ACC112 (cell line): ENCODE results near the gene TNFRSF25.

Experiments
- H2AFZ ChIP-seq: fragments of 200-600 bp; sonication (generic); one replicate; pipeline ENCODE4 v1.6.0; 2017; ENCODE audit warnings: antibody characterized with exemption, low read length; ENCODE audit not compliant: unreplicated experiment
- H3K27ac ChIP-seq: fragments of 200-600 bp; sonication (generic); 2 replicates; pipeline ENCODE4 v1.5.1; 2014; ENCODE audit warnings: low read depth, mild to moderate bottlenecking, antibody characterized with exemption, low read length, moderate library complexity
- H3K27me3 ChIP-seq: fragments of 200-600 bp; sonication (generic); 2 replicates; pipeline ENCODE4 v1.6.1; 2014; ENCODE audit warnings: mild to moderate bottlenecking, antibody characterized with exemption, low read length, moderate library complexity, mixed read lengths; ENCODE audit not compliant: insufficient read depth
- H3K36me3 ChIP-seq: fragments of 200-600 bp; sonication (generic); 2 replicates; pipeline ENCODE4 v1.6.1; 2016; ENCODE audit warnings: mild to moderate bottlenecking, antibody characterized with exemption, low read length, moderate library complexity, mixed read lengths; ENCODE audit not compliant: insufficient read depth
- H3K4me1 ChIP-seq: fragments of 200-600 bp; sonication (generic); one replicate; pipeline ENCODE4 v1.6.1; 2016; ENCODE audit warnings: low read length, mixed read lengths; ENCODE audit not compliant: insufficient read depth, unreplicated experiment, control insufficient read depth
- H3K4me3 ChIP-seq: fragments of 200-600 bp; sonication (generic); 2 replicates; pipeline ENCODE4 v1.5.1; 2014; ENCODE audit warnings: mild to moderate bottlenecking, low read depth, low read length
- H3K79me2 ChIP-seq: fragments of 200-600 bp; sonication (generic); one replicate; pipeline ENCODE4 v1.6.0; 2016; ENCODE audit warnings: low read length; ENCODE audit not compliant: control insufficient read depth, unreplicated experiment, insufficient read depth

TNFRSF25 gene

DNA sequence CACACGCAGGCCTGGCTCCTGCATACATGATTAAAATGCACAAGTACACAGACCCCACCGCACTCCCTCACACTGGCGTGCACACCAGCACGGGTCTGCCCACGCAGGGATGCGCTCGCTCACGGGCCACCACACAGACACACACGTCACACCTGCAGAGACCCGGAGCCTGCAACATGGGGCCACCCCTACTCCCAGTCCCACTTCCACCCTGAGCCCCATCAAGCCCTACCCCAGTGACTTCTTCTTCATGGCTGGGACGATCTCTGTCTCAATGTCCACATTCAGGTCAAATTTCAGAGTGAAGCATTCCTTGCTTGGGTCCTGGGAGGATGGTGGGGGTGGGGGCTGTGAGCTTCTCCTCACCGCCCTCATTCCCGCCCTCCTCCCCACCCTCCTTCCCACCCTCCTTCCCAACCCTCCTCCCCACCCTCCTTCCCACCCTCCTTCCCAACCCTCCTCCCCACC lies 8.9 kb upstream of the TNFRSF25 start:
- no peaks in the 10 kb centered on the region for H3K4me1 ChIP-seq
- peaks cover 8% of the 10 kb centered on the region; the same call in 1 of the 2 replicates for H3K36me3 ChIP-seq
- H2AFZ ChIP-seq, result no peak overlapping the region
- H3K27me3 ChIP-seq, result no peaks in the 10 kb centered on the region
- no peak overlapping the region for H3K4me3 ChIP-seq
- no peaks in the 10 kb centered on the region for H3K79me2 ChIP-seq
- no peak overlapping the region for H3K27ac ChIP-seq

DNA sequence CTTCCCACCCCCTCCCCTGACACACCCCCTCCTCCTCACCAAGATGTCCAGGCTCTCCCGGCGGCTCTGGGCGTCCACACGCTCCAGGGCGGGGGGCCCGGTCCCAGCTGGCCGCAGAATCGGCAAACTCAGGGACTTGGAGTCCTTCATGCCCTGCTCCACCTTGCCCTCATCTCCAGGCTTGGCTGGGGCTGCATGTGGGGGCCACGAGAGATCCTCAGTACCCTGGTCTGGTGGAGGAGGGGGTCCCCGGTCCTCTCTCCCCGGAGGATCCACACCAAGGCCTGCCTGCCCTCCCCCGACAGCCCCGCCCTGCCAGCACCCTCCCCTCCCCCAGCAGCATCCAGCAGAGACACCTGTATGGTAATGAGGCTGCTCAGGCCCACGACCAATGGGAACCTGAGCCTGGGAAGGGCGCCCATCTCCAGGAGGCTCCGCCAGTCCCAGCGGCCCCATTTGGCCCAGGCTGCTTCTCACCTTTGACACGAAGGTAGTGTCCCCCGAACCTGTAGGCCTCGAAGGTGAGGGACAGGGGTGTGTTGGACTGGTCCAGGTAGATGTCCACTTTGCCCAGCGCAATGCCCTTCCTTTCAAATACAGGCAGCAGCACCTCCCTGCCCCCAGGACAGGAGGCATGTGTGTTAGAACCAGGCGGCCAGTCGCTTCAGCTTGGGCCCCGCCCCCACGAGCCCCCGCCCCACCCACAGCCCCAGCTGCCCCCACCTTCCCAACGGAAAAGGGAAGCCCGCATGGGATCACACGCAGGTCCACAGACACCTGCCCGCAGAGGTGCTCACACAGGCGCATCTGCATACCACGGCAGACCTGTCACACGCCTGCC lies 8.2 kb upstream of the TNFRSF25 start:
- H2AFZ ChIP-seq, result no peak overlapping the region
- H3K4me1 ChIP-seq, result no peaks in the 10 kb centered on the region
- H3K27ac ChIP-seq, result no peak overlapping the region
- H3K4me3 ChIP-seq, result no peak overlapping the region
- H3K79me2 ChIP-seq, result no peaks in the 10 kb centered on the region
- no peaks in the 10 kb centered on the region for H3K27me3 ChIP-seq
- H3K36me3 ChIP-seq, result peaks cover 8% of the 10 kb centered on the region; the same call in 1 of the 2 replicates

- no peak overlapping the region for H2AFZ ChIP-seq
These were observed 7.2 kb upstream of the TNFRSF25 start for GRCh38 chr1:6473156-6473555.

DNA sequence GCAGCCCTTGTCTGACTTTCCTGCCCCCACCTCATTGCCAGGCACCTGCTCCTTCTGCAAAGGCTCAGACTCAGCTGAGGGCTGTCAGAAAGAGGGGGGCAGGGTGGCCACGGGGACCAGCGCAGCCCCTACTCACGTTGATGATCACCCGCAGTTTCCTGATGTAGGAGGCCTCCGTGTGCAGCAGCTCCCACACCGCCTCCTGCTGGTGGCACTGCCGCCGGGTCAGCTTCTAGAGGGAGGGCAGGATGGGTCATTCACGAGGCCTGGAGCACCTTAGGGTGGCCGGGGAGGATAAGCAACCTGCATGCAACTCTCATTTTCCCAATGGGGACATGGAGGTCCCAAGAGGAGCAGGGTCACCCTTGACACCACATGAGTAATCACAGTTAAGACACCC lies 6.4 kb upstream of the TNFRSF25 start:
- Histone ChIP-seq H3K79me2 (no peaks in the 10 kb centered on the region), H3K36me3 (peaks cover 8% of the 10 kb centered on the region; the same call in 1 of the 2 replicates), H3K27ac (no peak overlapping the region), H3K4me3 (no peak overlapping the region), H3K4me1 (no peaks in the 10 kb centered on the region), H3K27me3 (no peaks in the 10 kb centered on the region), H2AFZ (no peak overlapping the region)

More at GRCh38 chr1:6473156-6473555, 7.2 kb upstream of the TNFRSF25 start:
- Histone ChIP-seq H3K36me3 (peaks cover 8% of the 10 kb centered on the region; the same call in 1 of the 2 replicates), H3K4me3 (no peak overlapping the region), H3K27me3 (no peaks in the 10 kb centered on the region), H3K4me1 (no peaks in the 10 kb centered on the region), H3K79me2 (no peaks in the 10 kb centered on the region), H3K27ac (no peak overlapping the region)

- no peak overlapping the region for H3K27ac ChIP-seq
These were observed 6.0 kb upstream of the TNFRSF25 start for GRCh38 chr1:6471970-6472368.

DNA sequence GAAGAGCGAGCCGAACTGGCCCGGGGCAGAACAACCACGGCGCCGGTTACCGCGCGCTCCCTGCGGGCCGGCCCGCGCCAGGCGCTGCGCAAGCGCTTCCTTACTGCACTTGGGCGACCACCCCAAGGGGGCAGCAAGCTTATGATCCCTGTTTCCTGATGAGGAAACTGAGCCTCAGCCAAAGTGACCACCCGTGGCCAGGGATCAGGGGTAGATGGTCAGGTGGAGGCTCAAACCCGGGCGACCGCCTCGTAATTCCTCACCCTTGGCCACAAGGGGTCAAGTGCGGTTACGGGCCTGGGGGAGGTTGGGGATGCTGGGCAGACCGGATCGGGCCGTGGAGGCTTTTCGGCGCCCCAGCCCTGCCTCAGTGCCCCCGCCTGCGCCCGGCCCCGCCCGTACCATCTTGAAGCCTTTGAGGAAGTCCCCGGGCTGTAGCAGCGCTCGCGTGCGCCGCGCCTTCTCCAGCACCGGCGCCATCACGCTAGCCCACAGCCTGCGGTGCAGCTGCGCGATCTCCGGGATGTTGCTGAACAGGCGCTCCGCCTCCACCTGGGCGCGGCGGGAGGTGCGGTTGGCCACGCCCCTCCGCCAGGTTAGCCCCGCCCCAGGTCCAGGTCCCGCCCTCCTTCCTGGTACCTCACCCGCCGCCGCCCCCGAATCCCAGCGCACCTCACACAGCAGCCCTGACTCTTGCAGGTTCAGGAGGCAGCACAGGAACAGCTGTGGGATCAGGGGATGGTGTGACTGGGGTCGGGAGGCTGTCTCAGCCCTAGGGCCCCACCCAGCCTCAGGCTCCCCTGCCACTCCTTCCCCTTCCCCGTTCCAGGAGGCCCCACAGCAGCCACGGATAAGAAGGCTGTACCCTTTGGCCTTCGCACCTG lies 5.4 kb upstream of the TNFRSF25 start:
- peaks cover 8% of the 10 kb centered on the region; the same call in 1 of the 2 replicates for H3K36me3 ChIP-seq
- no peak overlapping the region for H3K4me3 ChIP-seq
- no peaks in the 10 kb centered on the region for H3K4me1 ChIP-seq
- H3K27me3 ChIP-seq, result no peaks in the 10 kb centered on the region
- no peak overlapping the region for H3K27ac ChIP-seq
- no peak overlapping the region for H2AFZ ChIP-seq
- H3K79me2 ChIP-seq, result no peaks in the 10 kb centered on the region

More at GRCh38 chr1:6471970-6472368, 6.0 kb upstream of the TNFRSF25 start:
- Histone ChIP-seq H2AFZ (no peak overlapping the region), H3K79me2 (no peaks in the 10 kb centered on the region), H3K4me3 (no peak overlapping the region), H3K4me1 (no peaks in the 10 kb centered on the region), H3K27me3 (no peaks in the 10 kb centered on the region), H3K36me3 (peaks cover 8% of the 10 kb centered on the region; the same call in 1 of the 2 replicates)

GRCh38 chr1:6470132-6471085 lies 4.4 kb upstream of the TNFRSF25 start:
- Histone ChIP-seq H3K79me2 (no peaks in the 10 kb centered on the region), H2AFZ (no peak overlapping the region), H3K4me1 (no peaks in the 10 kb centered on the region), H3K4me3 (no peak overlapping the region), H3K27ac (no peak overlapping the region), H3K36me3 (peaks cover 8% of the 10 kb centered on the region; the same call in 1 of the 2 replicates), H3K27me3 (no peaks in the 10 kb centered on the region)

- Histone ChIP-seq H3K36me3 (peaks cover 8% of the 10 kb centered on the region; the same call in 1 of the 2 replicates), H3K79me2 (no peaks in the 10 kb centered on the region), H3K27ac (no peak overlapping the region), H3K4me3 (no peak overlapping the region), H3K4me1 (no peaks in the 10 kb centered on the region), H2AFZ (no peak overlapping the region), H3K27me3 (no peaks in the 10 kb centered on the region)
These were observed 2.9 kb upstream of the TNFRSF25 start for GRCh38 chr1:6468729-6469461.

- H3K36me3 ChIP-seq, result peaks cover 10% of the 10 kb centered on the region; the same call in 1 of the 2 replicates
- H3K4me3 ChIP-seq, result no peak overlapping the region
- no peak overlapping the region for H2AFZ ChIP-seq
- H3K79me2 ChIP-seq, result no peaks in the 10 kb centered on the region
- no peak overlapping the region for H3K27ac ChIP-seq
- H3K27me3 ChIP-seq, result no peaks in the 10 kb centered on the region
- H3K4me1 ChIP-seq, result no peaks in the 10 kb centered on the region
These were observed 2.0 kb upstream of the TNFRSF25 start for GRCh38 chr1:6467744-6468688.
